Measurements from ENCODE around the gene LYZ.
"Not testable (repeated sequence)": the region's sequence is repeated elsewhere in the genome, so short reads cannot be mapped to it uniquely, and the experiment has no call there.

Gene LYZ

DNA sequence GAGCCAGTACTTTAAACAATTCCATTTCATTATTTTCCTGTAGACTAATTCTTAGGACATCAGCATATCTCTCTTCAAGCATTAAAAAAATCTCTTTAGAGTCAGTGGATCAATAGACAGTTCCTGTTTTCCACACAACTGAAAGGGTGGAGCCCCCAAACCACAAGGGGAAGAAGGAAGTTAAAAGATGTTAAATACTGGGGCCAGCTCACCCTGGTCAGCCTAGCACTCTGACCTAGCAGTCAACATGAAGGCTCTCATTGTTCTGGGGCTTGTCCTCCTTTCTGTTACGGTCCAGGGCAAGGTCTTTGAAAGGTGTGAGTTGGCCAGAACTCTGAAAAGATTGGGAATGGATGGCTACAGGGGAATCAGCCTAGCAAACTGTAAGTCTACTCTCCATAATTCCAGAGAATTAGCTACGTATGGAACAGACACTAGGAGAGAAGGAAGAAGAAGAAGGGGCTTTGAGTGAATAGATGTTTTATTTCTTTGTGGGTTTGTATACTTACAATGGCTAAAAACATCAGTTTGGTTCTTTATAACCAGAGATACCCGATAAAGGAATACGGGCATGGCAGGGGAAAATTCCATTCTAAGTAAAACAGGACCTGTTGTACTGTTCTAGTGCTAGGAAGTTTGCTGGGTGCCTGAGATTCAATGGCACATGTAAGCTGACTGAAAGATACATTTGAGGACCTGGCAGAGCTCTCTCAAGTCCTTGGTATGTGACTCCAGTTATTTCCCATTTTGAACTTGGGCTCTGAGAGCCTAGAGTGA is at the start of gene LYZ:
LYZ (plus strand) TSS at position 220 of the 777 bp plus-strand sequence; CDS start at position 248, 28 bp downstream.
- no peak for DNase-seq

DNA sequence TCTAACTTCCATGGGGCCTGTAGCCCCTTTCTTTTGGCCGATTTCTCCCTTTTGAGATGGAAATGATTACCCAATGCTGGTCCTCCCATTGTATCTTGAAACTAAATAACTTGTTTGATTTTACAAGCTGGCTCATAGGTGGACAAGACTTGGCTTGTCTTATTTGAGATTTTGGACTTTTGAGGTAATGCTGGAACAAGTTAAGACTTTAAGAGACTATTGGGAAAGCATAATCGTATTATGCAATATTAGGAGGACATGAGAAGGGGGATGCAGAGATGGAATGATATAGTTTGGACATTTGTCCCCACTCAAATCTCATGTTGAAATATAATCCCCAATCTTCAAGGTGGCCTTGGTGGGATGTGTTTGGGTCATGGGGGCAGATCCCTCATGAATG is 49.2 kb upstream of the LYZ start:
- DNase-seq, result no peak

DNA sequence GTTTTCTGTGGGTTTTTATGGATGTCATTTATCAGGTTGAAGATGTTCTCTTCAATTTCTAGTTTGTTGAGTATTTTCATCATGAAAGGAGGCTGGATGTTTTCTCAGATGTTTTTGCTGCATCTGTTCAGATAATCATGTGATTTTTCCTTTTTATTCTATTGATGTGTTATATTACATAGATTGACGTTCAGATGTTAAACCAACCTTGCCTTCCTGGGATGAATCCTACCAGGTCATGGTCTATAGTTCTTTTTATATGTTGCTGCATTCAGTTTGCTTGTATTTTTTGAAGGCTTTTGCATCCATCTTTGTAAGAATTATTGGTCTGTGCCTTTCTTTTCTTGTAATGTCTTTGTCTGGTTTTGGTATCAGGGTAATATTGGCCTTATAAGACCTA is 43.9 kb upstream of the LYZ start:
- DNase-seq, result no peak

DNA sequence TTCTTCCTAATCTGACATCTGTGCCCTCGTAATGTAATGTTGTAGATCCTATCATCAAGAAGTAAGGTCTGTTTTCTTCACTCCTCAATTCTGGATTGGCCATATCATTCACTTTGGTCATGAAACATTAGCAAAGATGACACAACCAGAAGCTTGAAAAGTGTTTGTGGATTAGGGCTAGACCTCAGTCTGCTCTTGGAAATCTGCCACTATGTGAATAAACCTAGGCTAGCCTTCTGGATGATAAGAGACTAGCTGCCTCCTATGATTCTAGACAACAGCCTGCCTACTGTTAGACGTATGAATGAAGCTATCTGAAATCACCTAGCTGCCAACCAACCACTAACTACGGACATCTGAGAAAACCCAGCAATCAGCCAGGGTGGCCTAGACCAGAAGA is 38.7 kb upstream of the LYZ start:
- DNase-seq, result no peak

DNA sequence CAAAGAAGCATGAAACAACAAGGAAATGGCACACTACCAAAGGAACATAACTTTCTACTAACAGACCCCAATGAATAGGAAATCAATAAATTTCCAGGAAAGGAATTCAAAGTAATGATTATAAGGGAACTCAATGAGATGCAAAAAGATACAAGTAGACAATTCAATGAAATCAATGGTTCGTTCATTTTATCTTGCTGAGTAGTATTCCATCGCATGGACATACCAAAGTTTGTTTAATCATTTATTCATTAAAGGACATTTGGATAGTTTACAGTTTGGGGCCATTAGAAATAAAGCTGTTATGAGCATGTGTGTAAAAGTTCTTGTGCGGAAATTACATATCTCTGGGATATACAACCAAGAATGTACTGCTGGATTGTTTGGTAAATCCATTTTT is 35.0 kb upstream of the LYZ start:
- DNase-seq, result no peak

DNA sequence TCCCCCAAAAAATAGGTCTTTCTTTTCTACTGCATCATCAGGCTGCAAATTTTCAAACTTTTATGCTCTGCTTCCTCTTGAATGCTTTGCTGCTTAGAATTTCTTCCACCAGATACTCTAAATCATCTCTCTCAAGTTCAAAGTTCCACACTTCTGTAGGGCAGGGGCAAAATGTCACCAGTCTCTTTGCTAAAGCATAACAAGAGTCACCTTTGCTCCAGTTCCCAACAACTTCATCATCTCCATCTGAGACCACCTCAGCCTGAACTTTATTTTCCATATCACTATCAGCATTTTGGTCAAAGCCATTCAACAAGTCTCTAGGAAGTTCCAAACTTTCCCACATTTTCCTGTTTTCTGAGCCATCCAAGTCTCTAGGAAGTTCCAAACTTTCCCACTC is 31.4 kb upstream of the LYZ start:
- not testable (repeated sequence) for DNase-seq

DNA sequence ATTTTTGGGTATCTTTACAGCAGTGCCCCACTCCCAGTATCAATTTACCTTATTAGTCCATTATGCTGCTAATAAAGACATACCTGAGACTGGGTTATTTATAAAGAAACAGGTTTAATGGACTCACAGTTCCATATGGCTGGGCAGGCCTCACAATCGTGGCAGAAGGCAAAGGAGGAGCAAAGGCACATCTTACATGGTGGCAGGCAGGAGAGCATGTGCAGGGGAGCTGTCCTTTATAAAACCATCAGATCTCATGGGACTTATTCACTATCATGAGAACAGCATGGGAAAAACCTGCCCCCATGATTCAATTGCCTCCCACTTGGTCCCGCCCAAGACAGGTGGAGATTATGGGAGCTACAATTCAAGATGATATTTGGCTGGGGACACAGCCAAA is 30.9 kb upstream of the LYZ start:
- not testable (repeated sequence) for DNase-seq

DNA sequence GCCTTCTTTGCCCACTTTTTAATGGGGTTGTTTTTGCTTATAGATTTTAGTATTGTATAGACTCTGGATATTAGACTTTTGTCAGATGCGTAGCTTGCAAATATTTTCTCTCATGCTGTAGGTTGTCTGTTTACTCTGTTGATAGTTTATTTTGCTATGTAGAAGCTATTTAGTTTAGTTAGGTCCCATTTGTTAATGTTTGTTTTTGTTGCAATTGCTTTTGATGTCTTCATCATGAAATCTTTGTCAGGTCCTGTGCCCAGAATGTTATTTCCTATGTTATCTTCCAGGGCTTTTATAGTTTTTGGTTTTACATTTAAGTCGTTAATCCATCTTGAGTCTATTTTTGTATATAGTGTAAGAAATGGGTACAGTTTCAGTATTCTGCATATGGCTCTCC is 30.0 kb upstream of the LYZ start:
- DNase-seq, result no peak

DNA sequence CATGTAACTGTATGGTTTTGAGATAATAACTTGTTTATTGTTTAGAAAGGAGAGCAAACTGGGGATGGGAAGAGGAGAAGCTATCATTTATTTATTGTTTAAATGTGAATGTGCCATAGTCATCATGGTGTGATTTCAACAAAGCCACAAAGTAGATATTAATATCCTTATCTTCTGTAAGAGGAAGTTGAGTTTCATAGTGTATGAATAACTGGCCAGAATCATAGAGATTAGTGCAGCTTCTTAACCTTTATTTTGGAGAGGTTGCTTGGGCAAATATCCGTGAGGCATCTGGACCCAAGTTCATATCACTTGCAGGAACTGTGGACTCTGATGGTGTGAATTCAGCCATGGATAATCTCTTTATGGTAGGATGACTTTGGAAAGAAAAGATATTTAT is 26.8 kb upstream of the LYZ start:
- DNase-seq, result no peak

DNA sequence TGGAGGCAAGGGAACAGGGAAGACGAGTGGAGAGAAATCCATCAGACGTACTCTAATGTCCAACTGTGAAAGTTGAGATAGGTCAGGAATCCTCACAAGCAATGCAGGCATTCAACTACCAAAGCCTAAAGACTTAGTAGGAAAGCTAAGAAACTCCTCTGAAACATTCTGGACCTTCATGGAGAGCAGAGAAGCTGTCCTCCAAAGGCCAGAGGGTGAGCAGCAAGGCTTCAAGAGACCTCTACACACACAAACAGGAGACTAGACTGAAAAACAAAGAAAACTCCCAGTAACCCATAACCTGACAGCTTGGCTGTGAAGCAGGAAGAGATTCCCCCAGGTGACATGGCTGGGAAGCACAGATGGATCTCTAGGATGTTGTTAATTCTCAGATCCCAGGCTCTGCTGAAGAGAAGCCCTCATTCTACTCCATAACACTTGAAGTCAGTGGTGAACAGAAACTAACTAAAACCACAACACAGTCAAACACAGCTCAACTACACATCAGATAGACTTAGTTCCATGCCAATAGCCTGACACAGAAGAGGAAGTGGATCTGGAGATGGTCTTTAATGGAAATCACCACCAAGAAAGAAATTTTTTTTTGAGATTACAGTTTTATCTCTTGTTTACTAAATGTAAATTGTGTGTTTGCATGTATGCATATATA is 23.2 kb upstream of the LYZ start:
- no peak for DNase-seq

DNA sequence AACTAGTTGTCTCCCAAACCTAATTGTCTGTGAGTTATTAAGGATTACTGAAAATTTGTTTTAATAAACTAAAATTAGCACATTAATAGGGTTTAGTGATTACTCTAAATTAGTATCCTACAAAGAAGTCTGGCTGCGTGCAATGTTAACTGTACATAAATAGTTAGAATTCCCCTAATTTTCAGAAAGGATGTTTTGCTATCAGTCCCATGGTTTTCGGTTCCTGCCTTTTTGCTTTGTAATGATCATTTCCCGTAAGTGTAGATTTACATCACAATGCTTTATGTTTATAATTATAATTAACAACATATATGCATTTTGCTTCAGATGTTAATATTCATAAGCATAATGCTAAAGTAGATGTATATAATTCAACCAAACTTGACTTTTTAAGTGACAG is 19.8 kb upstream of the LYZ start:
- no peak for DNase-seq

DNA sequence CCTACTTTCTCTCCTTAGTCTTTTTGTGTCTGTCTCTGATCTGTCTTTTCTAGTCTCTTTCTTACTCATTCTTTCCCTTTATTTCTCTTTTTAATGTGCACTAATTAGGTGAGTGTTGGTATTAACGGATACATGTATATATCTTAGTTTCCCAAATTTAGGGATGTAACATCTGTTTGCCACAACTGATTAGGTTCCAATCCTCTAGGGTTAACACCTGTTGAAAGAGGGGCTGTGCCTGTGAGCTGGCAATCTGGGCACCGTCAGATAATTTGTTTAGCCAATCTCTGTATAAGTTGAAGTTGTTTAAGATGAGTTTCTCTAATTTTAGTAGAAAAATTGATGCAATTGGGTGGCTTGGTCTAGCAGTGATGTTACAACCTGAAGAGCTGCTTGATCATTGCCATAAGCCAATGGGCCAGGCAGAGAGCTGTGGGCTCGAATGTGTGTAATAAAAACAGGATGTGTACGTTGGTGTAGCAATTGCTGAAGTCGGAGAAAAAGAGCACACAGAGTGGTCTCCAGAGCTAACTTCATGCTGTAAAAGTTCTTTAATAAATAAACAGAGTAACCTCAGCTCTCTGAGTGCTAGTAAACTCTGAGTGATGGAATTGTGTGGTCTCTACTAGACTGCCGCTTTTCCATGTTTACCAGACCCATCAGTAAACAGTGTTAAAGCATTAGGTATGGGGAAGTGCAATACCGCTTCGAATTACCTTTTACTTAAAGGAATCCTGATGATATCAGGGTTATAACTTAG is 18.3 kb upstream of the LYZ start:
- no peak for DNase-seq

DNA sequence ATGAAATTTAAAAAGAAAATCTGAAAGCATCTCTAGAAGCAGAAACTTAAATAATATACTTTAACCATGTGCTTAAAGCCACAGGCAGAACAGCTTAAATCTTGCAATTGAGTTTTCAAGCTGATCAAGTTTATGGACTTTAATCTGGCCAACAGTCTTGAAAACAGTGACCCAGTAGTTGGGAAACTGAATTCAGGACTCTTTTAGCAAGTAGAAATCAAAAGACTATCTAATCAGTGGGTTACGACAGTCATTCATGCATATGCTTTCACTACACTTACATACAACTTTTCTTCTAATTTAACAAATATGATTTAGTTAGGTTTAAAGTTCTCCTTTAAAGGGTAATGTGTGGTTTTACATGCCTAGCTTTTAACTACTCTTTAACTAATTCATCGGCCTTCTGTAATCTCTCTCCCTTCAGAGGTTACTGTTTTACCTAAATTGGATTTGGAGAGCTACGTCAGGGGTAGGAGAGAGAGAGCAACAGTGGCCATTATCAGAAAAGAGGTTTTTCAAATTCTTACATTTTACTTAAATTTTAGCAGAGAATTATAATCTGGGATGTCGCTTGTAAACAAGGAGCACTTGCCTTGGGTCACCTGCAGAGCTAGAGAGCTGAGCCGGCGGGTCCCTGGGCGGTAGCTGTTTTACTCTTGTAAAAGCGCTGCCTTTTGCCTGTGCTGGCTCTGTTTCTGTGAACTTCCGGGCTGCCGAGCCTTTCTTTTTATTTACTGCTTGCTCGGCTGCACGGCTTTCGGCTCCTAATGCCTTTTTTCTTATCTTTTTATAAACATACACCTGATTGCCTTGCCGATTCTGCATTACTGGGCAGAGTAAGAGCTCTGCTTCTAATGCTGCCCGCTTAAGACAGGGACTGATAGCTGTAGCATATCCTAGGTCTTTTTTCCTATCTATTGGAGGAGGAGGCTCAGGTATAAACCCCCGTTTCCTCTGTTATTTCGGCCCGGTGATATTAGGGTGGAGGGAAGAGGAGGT is 17.4 kb upstream of the LYZ start:
- DNase-seq, result no peak

DNA sequence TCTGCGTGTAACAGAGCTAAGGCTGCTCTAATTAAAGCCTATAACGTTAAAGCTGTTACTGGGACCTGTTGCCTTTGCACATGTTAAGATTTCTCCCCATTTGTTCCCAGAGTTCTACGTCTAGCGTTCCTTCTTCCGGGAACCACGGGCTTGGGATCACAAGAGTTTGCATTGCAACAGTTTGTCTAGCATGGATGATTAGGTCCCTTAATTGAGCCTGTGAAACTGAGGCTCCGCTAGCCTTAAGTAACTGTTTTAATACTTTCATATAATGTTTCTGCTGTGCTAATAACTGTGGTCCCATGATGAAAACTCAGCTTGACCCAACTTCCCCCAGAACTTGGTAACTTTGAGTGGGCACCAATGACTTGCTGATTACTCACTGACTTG is 16.7 kb upstream of the LYZ start:
- no peak for DNase-seq

DNA sequence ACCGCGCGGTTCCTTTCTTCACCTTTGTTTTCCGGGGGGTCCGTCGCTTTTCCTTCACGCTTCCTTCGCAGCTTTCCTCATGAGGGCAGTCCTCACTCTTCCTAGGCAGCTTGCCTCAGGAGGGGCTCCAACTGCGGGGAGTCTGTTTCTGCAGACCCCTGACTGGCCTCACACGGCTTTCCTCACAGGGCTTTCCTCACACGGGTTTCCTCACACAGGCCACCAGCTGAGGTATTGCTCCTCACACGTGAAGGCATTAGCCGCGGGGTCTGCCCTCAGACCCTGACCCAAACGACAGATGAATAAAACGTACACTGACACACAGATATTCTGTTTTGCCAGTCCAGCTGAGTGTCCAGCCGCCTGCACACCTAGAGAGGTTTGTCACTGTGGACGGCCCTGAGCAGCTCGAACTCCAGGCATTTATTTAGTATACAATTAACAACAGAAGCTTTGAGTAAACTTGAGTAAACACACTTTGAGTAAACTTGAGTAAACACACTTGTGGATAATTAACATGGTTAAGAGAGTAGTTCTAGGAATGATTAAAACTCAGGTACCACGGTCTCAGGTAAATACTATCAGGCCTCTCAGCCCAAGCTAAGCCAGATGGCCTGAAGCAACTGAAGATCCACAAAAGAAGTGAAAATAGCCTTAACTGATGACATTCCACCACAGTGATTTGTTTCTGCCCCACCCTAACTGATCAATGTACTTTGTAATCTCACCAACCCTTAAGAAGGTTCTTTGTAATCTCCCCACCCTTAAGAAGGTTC is 16.1 kb upstream of the LYZ start:
- no peak for DNase-seq

DNA sequence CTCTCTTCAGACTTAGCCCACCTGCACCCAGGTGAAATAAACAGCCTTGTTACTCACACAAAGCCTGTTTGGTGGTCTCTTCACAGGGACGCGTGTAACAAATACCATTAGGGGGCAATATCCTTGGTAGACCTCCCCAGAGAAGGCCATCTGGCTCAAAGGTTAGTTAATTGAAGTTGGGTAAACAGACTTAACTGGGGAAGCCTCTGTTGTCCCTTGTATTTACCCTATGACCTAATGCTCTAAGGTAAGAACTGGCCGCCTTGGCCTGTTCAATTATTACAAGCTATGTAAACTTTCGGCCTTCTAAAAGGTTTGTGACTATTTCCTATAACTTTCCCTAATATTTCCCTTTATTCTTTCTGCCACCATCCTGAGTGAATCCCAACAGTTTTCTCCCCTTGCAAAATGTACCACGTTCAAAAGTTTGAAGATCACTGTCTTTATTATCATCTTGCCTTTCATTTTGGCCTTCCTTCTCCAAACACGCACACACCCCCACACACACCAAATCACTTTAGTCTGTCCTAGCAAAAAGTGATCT is 15.3 kb upstream of the LYZ start:
- no peak for DNase-seq

DNA sequence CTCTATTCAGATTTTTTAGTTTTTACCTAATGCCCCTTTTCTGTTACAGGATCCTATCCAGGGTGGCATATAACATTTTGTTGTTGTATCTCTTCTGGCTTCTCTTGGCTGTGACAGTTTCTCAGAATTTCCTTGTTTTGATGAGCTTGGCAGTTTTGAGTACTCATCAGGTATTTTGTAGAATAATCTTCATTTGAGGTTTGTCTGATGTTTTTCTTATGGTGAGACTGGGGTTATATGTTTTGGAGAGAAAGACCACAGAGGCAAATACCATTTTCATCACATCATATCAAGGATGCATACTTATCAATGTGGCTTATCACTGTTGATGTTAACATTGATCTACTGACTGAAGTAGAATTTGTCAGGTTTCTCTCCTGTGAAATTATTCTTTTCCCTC is 14.0 kb upstream of the LYZ start:
- no peak for DNase-seq

DNA sequence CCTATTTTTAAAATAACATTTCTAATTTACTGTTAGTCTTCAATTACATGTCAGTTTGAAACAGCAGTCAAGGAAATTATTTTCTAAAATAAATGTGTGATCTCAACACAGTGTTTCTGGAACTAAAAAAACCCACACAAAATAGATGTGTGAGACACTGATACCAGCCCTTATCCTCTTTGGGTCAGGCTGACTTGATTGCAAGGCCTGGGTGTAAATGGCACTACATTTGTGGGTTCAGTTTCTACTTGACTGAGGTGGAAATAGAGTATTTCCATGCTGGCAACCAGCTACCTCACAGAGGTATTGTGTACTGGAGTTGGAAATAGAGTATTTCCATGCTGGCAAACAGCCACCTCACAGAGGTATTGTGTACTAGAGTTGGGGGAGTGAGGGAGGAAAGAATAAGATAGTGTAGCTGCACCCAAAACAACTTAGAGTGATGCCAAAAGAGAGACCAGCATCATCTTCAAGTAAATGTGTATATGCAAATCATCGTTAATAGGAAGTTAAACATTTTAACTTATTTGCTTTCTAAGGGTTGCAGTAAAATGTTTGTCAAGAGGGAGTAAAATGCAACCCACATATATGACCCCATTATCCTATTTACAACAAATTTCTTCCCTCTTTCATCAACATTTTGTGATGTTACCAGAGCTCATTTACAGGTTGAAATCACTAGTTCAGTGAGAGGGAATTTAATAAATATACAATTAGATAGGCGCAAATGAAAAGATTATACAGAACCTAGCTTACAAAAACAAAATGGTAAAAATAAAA is 10.7 kb upstream of the LYZ start:
- no peak for DNase-seq

DNA sequence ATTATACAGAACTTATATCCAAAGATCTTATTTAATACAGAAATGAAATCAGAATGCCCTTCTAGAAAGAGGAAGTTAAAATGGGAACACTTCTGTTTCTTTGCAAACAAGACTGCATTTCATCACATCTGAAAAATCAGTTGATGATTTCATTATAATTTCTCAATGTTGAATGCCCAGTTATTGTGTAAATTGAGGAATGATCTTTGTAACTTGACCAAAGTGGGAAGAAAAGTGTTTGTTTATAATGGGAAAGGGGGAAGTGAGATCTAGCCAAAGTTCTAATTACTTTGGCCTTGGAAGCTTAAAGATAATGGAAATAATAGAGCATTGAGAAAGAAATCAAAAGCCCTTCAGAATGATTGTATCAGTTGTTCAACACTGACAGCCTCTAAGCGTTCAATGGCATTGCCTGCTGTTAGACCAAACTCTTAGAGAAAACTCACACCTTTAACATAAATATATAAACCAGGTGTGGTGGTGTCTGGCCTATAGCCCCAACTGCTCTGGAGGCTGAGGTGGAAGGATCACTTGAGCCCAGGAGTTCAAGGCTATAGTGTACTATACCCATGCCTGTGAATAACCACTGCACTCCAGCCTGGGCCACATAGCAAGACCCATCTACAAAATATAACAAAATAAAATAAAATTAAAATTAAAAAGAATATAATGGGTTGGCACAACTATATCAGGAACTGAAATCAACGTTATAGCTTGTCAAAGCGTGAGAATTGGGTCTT is 9.9 kb upstream of the LYZ start:
- no peak for DNase-seq

DNA sequence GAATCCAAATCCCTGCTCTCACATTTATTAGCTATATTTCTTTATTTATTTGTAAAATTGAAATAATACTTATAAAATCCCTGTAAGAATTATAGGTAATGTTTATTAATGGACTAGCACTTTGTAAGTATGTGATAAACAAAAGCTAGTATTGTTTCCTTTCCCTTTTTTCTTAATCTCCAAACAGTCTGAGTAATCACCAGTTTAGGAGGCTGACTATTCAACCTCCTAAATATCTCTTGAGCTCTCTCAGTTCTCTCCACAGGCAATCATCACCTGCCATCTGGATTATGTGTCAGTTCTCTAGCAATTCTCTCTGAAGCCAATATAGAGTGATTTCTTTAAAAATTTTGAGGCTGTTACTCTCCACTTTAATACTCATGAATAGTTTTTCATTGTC is 9.2 kb upstream of the LYZ start:
- DNase-seq, result no peak

Measured in left hindlimb (tissue), 1 donor.